Stimulated activated CD4-positive, alpha-beta T cell treated with anti-CD3 and anti-CD28 coated beads, Interleukin-12 subunit alpha, Interleukin-12 subunit beta, amount 100 ng/mL, for 48 hours (primary cell): Measurements from ENCODE around the gene GPSM3.
A peak's percentile ranks its signal among the peaks of the same experiment; 100 is the strongest.
"Not testable (repeated sequence)": the region's sequence is repeated elsewhere in the genome, so short reads cannot be mapped to it uniquely, and the experiment has no call there.

Source experiments
- DNase-seq, 3 donors: peaks; one replicate each; pipeline ENCODE4 v3.0.0-alpha.2; 2020; ENCODE audit warnings: low read depth in 2 of 3, low spot score in 1 of 3

GPSM3 gene

GRCh38 chr6:32152769-32153563 lies 39.5 kb downstream of the GPSM3 start:
- DNase-seq: no peak

DNA sequence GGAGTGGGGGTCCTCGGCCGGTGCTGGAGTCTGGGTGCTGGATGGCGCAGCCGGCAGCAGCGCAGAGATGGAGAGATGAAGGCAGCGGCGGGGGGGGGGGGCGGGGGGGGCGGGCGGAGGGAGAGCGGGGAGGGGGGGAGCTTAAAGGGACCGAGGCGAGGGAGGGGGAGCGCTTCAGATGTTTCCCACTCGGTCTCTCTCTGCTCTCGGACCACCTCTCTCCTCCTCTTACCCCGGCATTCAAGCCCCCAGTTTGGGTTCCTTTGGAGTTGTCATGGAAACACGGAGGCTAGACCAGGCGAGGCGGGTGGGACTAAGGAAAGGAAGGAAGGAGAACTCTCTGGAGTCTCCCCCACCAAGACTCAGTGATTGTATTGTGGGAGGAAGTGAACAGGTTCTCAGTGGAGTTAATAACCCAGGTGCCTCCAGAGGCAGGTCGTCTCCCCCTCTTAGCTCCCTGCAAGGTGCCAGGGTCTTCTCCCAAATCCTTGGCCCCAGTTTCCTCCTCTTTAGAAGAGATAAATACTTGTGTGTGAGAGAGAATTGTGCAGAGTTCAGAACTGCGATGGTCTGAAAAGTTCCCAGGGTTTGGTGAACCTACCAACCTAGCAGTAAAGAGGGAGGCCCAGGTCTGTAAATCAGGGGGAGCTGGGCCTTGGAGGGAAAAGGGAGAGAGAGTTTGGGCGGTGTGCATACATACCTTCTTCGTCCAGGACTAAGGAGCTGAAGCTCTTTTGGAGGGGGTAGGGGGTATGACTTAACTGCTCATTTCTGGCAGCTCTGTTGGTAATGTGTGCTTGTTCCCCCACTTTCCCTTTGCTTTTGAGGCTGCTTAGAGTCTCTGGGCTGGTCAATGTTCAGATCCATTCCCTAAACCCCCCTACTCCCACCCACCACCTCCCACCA lies 40.3 kb downstream of the GPSM3 start, which contains the start of gene PRRT1:
Gene PRRT1 (minus strand): TSS at position 77 of the 906 bp plus-strand sequence. CDS start 112 bp downstream, outside the sequence.
- DNase-seq: no peak

- no peak for DNase-seq
Observed at GRCh38 chr6:32151181-32151862, 41.1 kb downstream of the GPSM3 start.

GRCh38 chr6:32149932-32150870 lies 42.2 kb downstream of the GPSM3 start:
- no peak for DNase-seq

DNA sequence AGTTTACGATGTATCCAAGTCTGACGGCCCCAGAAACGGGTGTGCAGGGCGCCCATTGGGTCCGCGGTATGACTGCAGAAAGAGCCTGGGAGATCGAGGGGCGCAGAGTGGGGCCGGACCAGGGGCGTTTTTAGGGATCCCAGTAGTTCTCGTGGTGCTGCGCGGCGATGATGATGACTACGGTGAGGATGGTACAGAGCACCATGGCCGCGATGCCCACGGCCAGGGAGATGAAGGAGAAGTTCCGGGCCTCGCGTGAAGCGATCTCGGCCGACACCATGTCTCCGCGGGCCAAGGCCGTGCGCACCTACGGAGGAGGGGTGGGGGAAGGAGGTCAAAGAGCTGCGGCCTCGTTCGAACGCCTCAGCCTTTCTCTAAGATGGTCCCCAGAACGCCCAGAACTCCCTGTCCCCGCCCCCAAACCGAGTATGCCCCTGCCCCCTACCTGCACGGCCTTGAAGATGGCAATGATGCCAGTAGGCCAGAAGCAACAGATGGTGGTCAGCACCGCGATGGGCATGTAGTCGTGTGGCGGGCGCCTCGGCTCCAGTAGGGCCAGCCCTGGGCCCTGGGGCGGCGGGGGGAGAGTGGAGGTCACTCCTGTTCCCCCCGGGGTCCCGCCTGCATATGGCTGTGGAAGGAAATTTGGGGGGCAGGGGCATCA lies 43.2 kb downstream of the GPSM3 start:
- no peak for DNase-seq

DNA sequence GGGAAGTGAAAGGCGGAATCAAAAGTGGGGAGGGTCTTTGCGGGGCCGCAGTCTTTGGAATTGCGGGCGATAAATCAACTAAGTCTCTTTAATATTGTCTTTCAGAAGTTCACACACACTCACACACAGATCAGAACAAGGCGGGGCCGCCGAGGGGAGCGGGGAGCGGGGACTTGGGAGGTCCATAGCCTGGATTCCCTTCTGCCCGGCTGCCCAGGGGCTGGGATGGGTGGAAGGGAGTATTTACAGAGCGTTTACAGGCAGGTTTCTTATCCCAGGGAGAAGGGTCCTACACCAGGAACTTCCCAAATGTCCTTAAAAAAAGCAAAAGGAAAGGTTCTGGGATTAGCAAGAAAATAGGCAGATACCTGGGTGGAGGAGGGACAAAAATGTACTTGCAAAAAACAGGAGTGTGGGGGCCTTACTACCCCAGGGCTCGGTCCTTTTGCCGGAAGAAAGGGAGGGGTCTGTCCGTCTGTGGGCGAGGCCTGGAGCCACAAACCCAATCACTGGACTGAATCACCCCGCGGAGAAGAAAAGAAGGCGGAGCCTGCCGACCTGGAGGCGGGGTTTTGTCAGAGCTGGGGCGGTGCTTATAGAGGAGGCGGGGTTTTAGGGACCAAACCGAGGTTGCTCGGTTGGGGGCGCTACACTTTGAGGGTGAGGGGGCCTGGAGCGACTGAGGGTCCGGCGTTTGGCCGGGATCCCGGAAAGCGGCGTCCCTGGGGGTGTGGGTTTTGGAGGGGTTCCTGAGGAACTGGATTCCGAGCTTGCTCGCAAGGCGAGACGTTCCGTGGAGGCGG lies 44.0 kb downstream of the GPSM3 start:
- peak; percentile 48 to 73 (median 71) for DNase-seq

- DNase-seq: no peak
Observed at GRCh38 chr6:32147401-32148132, 44.9 kb downstream of the GPSM3 start.

GRCh38 chr6:32146687-32147086 lies 45.8 kb downstream of the GPSM3 start:
- DNase-seq: no peak

GRCh38 chr6:32146287-32146686 lies 46.2 kb downstream of the GPSM3 start:
- no peak for DNase-seq

DNA sequence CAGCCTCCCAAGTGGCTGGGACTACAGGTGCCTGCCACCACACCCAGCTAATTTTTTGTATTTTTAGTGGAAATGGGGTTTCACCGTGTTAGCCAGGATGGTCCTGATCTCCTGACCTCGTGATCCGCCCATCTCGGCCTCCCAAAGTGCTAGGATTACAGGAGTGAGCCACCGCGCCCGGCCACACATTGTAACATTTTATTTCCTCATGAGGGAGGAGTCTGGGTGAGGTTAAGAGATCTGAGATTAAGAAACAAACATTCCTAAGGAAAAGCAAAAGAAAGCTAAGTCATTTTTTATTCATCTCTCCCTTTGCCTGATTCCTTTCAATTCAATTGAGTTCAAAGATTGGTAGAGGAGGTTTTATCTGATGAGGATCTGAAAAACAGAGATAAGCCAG lies 48.2 kb downstream of the GPSM3 start:
- DNase-seq: not testable (repeated sequence)
